GM18861 (cell line): Measurements from ENCODE around the gene L2HGDH.
A peak's percentile ranks its signal among the peaks of the same experiment; 100 is the strongest.

Experiments used
- ATAC-seq: cut with Tn5 transposase; IDR thresholded peaks from one replicate; pipeline ENCODE4 v1.9.1; 2021; ENCODE audit not compliant: unreplicated experiment

L2HGDH gene

DNA sequence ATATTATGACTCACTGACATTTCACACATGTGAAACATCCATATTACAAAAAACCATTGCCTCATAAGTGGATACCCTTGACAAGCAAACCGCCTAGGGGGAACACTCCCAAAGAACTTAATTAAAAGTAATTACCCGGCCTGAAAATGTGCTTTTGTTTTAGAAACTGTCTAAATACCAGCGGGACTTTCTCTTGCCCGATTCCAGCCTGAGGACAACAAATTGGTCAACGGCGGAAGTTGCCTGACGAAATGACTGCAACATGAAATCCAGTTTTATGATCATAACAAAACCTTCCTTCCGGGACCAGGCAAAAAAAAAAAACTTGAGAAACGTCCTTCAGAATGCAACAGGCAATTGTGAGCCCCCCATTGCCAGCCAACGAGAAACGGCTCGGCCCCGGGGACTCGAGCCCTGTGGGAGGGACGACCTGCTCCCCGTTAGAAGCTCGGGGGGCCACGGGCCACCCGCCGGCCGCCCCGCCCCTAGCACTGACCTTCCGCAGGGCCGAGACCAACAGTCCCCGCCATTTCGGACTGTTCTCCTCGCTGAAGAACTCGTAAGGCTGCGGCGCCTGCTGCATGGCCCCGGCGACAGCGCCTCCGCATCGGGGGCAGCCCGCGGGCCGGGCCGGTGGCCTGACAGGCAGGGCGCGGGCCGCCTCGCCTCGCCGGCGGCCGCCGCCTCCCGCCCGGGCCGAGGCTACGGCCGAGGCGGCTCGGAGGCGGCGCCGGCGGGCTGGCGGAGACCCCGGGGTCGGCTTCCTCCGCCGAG lies 81.1 kb downstream of the L2HGDH start:
- peak; percentile 28 for ATAC-seq

DNA sequence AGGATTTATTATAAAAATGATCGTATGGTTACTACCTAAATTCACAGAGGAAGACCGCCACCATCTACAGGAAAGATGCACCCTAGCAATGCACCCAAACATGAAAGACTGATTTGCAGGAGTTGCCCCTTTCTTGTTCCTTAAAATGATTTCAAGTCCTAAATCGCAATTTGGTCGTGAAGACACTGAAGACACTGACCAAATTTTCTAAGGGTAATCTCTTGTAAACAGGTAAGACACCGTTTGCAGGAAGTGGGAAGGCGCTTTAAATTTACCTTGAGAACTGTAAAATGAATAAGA lies 81.7 kb downstream of the L2HGDH start:
- no peak for ATAC-seq

DNA sequence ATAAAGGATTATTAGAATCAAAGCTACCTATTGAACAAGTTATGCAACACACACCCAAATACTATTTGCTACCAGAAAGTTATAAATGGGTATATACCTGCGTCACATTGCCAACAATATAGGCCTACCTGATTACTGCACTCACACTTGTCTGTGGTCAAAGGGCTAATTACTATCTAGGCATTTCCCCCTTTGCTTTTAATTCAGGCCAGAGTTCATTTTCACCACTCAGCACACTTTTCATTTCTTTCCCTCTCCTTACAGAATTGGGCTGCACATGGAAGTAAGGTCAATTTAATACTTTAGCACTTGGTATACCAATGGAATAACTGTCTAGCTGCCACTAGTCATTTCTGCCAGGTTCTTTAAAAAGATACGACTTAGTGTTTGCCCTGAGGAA lies 82.3 kb downstream of the L2HGDH start:
- no peak for ATAC-seq

DNA sequence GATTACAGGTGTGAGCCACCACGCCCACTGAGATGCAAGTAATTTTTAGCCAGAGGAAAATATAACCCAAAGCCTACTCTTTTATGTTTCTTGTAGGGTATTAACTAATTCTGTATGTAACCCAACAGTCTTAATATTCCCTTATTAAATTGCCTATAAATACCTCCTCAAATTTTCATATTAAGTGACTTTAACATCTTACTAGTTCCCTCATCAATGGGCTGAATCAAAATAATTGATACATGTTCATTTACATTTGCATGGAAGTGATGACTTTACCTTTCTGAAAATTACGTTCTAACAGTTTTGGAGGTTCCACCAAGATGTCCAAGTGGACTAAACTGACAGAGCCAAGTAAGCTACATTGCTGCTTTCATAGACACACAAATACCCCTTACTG lies 83.7 kb downstream of the L2HGDH start:
- ATAC-seq, result no peak

DNA sequence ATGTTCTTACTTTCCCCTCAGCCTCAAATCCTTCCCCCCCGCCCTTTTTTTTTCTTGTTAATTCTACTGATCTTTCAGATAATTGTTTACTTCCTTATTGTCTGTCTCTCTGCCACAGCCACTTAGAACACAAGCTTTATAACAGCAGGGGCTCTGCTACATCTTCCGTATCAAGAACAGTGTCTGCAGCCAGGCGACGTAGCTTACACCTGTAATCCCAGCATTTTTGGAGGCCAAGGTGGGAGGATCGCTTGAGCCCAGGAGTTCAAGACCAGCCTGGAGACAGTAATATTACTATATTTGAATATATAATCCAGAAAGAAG lies 86.1 kb downstream of the L2HGDH start:
- no peak for ATAC-seq

DNA sequence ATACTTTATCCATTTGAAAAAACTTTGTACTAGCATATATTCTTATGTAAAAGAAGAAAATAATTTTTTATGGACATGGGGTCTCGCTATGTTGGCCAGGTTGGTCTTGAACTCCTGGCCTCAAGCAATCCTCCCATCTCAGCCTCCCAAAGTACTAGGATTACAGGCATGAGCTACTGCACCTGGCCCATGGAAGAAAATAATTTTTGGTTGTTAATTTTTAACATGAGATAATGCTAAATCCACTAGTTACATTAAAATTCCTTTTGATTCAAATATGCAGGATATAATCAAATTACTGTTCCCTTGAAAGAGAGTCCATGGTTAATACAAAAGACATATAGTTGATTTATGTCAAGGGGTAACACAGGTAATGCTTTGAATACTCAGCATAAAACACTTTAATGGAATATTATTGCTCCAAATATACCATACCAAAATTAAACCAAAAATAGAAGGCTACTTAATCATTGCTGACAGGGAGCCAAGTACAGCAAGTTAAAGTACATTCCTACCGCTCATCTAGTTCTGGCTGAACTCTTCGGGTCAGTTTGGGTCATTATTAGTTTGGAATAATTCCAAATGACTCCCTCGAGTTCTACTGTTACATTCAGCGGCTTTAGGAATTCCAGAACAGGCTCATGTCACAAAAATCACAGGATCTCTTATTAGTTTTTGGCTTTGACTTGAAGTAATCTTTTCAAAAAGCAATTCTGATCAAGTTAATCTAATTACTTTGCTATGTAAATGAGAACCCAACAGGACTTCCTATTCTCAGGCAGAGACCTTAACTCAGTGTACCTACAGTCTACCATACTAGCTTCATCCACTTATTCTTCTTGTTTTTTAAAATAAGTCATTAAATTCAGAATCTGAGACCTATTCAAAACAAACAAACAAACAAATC lies 86.7 kb downstream of the L2HGDH start:
- ATAC-seq, result no peak

DNA sequence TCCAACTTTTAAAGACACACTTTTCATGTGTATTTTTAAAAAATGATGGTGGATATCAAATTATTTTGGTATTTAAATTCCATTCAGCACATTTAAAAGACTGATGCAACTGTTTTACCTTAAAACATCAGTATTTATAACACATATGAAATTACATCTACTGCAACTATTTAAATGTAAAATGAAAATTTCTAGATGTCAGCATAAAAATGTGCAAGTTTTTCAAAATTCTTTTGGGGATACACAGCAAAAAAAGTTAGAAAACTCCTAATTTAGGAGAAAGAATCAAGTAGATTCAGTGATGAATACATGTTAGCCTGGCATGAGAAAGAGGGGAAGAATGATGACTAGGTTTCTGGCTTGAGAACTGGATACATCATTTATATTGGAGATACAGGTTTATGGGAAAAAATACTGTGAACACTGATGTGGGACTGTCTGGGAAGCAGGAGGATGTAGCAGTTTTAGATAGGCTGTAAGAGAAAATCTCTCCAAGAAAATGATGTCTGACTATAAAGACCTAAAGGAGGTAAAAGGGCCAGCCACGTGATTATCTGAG lies 89.9 kb downstream of the L2HGDH start:
- no peak for ATAC-seq

DNA sequence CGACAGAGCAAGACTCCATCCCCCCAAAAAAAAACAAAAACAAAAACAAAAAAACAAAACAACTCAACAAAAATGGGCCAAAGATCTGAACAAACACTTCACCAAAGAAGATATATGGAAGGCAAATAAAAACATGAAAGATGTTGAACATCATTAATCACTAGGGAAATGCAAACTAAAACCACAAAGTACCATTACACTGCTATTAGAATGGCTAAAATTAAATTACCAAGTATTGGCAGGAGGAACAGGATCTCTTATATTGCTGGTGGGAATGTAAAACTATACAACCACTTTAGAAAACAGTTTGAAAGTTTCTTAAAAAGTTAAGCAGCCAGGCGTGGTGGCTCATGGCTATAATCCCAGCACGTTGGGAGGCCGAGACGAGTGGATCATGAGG lies 93.5 kb downstream of the L2HGDH start:
- no peak for ATAC-seq

DNA sequence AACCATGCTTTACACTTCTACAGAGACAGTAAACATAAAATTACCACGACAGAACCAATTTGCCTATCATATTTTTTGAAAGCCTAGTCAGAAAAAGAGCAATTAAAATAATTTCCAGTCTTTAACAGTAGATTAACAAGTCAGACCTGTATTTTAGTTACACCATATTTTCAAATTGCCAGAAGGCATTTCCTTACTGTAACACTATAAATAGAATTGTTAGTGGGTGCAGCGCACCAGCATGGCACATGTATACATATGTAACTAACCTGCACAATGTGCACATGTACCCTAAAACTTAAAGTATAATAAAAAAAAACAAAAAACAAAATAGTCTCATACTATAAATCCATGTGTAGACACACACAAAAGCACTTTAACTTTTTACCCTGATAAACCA lies 96.6 kb downstream of the L2HGDH start:
- ATAC-seq, result no peak

DNA sequence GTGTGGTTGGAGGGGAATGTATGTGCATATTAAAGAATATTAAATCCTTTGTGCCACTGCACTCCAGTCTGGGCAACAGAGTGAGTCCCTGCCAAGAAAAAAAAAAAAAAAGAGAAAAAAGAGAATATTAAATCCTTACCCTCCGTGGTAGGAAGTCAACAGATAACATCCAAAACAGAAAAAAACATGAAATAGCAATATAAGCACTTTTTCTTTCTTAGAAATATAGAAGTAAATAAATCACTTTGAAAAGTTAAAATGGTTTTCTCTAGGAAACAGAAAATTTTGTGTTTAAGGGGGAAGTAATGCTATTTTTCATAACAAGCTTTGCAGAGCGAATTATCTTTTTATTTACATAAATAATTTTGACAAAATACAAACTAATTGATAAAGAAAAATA lies 98.2 kb downstream of the L2HGDH start:
- no peak for ATAC-seq

DNA sequence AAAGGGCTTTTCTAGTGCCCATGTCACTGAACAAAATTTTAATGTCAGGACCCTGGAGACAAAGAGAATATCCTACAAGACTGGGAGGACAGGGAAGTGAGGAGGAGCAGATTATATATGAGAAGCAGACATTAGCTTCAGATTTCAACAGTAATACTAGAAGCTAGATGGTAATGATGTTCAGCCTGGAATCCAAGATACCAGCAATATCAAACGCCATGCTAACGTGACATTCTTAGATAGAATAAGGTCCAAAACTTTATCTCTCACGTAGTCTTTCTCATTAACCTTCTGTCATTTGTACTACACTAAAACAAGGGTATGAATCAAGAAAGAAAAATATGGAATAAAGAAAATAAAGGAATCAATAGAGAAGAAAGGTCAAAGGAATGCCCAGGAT lies 99.3 kb downstream of the L2HGDH start:
- no peak for ATAC-seq

DNA sequence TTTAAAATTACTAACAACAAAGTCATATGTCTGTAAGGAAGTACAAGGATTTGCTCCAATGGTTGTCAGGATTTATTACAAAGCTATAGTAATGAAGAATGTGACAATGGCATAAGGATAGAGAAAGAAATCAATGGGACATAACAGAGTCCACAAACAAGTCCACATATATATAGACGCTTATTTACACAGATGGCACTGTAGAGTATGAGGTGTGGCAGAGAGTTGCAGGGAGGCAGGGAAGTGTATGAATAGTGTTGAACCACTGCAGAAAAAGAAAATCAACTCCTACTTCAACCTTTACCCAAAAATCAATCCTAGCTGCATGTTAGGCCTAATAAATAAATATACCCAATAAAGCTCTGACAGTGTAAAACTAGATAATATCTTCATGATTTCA lies 102.0 kb downstream of the L2HGDH start:
- ATAC-seq, result no peak

DNA sequence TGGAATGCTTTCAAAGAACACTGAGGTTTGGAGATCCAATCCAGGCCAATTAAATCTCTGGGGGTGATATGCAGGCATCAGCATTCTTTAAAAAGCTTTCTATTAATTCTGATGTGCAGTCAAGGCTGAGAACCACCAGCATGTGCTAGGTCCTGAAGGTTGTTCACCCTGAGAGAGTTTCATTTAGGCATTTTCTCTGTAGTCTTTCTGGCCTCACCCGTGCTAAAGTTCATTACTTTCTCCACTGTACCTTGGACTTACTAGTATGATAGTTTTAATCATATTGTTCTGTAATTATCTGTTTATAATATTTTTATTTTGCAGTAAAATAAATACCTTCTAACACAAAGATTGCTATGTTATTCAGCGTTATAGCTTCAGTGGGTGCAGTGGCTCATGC lies 113.5 kb downstream of the L2HGDH start:
- ATAC-seq, result no peak

DNA sequence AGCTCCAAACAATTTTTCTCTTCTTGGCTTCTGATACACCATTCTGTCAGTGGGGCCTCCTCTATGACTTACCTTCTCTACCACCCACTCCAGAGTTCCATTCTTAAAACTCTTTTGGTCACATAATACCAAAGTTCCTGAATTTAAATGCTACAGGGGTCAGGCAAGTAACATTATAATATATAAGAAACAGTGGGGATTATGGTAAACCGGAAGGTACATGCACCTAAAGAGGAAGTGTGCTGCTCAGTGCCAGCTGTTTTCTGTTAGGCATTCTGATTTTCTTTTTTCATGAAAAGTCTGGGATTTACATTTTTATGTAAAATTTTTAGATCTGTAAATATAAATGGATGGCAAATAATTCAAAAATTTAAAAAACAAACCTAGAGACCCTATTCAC lies 120.5 kb downstream of the L2HGDH start:
- no peak for ATAC-seq
